ENCODE results near the gene CCDC90B.
"Not testable (repeated sequence)": the region's sequence is repeated elsewhere in the genome, so short reads cannot be mapped to it uniquely, and the experiment has no call there.

The CCDC90B gene

GRCh38 chr11:83310718-83311117 lies 24.6 kb upstream of the CCDC90B start:
- Histone ChIP-seq H3K4me1 (ENCODE audit: control insufficient read depth, insufficient read depth, low read length) (no peaks in the 10 kb centered on the region), H3K9ac (ENCODE audit: low read length) (no peak overlapping the region), H3K4me3 (ENCODE audit: low read length) (no peak overlapping the region), H3K27me3 (ENCODE audit: control insufficient read depth, insufficient read depth, low read length) (no peaks in the 10 kb centered on the region), H3K27ac (ENCODE audit: low read depth, low read length) (no peak overlapping the region), H3K36me3 (ENCODE audit: control insufficient read depth, insufficient read depth, low read length) (no peaks in the 10 kb centered on the region)

GRCh38 chr11:83308536-83308935 lies 22.4 kb upstream of the CCDC90B start:
- H3K27ac ChIP-seq (ENCODE audit: low read depth, low read length); H3K27me3 ChIP-seq (ENCODE audit: control insufficient read depth, insufficient read depth, low read length); H3K4me3 ChIP-seq (ENCODE audit: low read length); H3K9ac ChIP-seq (ENCODE audit: low read length); H3K36me3 ChIP-seq (ENCODE audit: control insufficient read depth, insufficient read depth, low read length); H3K4me1 ChIP-seq (ENCODE audit: control insufficient read depth, insufficient read depth, low read length): not testable (repeated sequence)

GRCh38 chr11:83306200-83307080 lies 20.3 kb upstream of the CCDC90B start:
- Histone ChIP-seq H3K4me1 (ENCODE audit: control insufficient read depth, insufficient read depth, low read length) (no peaks in the 10 kb centered on the region), H3K27me3 (ENCODE audit: control insufficient read depth, insufficient read depth, low read length) (no peaks in the 10 kb centered on the region), H3K4me3 (ENCODE audit: low read length) (no peak overlapping the region), H3K36me3 (ENCODE audit: control insufficient read depth, insufficient read depth, low read length) (no peaks in the 10 kb centered on the region), H3K9ac (ENCODE audit: low read length) (no peak overlapping the region), H3K27ac (ENCODE audit: low read depth, low read length) (no peak overlapping the region)

- no peak overlapping the region for H3K9ac ChIP-seq (ENCODE audit: low read length)
- H3K27ac ChIP-seq (ENCODE audit: low read depth, low read length): no peak overlapping the region
- H3K4me1 ChIP-seq (ENCODE audit: control insufficient read depth, insufficient read depth, low read length): no peaks in the 10 kb centered on the region
- H3K4me3 ChIP-seq (ENCODE audit: low read length): no peak overlapping the region
- H3K36me3 ChIP-seq (ENCODE audit: control insufficient read depth, insufficient read depth, low read length): no peaks in the 10 kb centered on the region
- H3K27me3 ChIP-seq (ENCODE audit: control insufficient read depth, insufficient read depth, low read length): no peaks in the 10 kb centered on the region
Measured at GRCh38 chr11:83303316-83303715, 17.1 kb upstream of the CCDC90B start.

GRCh38 chr11:83302151-83302550 lies 16.0 kb upstream of the CCDC90B start:
- Histone ChIP-seq H3K27ac (ENCODE audit: low read depth, low read length) (no peak overlapping the region), H3K4me3 (ENCODE audit: low read length) (no peak overlapping the region), H3K4me1 (ENCODE audit: control insufficient read depth, insufficient read depth, low read length) (no peaks in the 10 kb centered on the region), H3K36me3 (ENCODE audit: control insufficient read depth, insufficient read depth, low read length) (no peaks in the 10 kb centered on the region), H3K27me3 (ENCODE audit: control insufficient read depth, insufficient read depth, low read length) (no peaks in the 10 kb centered on the region), H3K9ac (ENCODE audit: low read length) (no peak overlapping the region)

- Histone ChIP-seq H3K27me3 (ENCODE audit: control insufficient read depth, insufficient read depth, low read length) (no peaks in the 10 kb centered on the region), H3K27ac (ENCODE audit: low read depth, low read length) (no peak overlapping the region), H3K4me3 (ENCODE audit: low read length) (no peak overlapping the region), H3K9ac (ENCODE audit: low read length) (no peak overlapping the region), H3K36me3 (ENCODE audit: control insufficient read depth, insufficient read depth, low read length) (no peaks in the 10 kb centered on the region), H3K4me1 (ENCODE audit: control insufficient read depth, insufficient read depth, low read length) (no peaks in the 10 kb centered on the region)
Measured at GRCh38 chr11:83299681-83300080, 13.5 kb upstream of the CCDC90B start.

- no peaks in the 10 kb centered on the region for H3K4me1 ChIP-seq (ENCODE audit: control insufficient read depth, insufficient read depth, low read length)
- no peak overlapping the region for H3K4me3 ChIP-seq (ENCODE audit: low read length)
- H3K27me3 ChIP-seq (ENCODE audit: control insufficient read depth, insufficient read depth, low read length): no peaks in the 10 kb centered on the region
- H3K27ac ChIP-seq (ENCODE audit: low read depth, low read length): no peak overlapping the region
- H3K9ac ChIP-seq (ENCODE audit: low read length): no peak overlapping the region
- no peaks in the 10 kb centered on the region for H3K36me3 ChIP-seq (ENCODE audit: control insufficient read depth, insufficient read depth, low read length)
Measured at GRCh38 chr11:83294208-83294607, 8.0 kb upstream of the CCDC90B start.

- no peaks in the 10 kb centered on the region for H3K27me3 ChIP-seq (ENCODE audit: control insufficient read depth, insufficient read depth, low read length)
- H3K36me3 ChIP-seq (ENCODE audit: control insufficient read depth, insufficient read depth, low read length): no peaks in the 10 kb centered on the region
- H3K4me1 ChIP-seq (ENCODE audit: control insufficient read depth, insufficient read depth, low read length): no peaks in the 10 kb centered on the region
- H3K4me3 ChIP-seq (ENCODE audit: low read length): no peak overlapping the region
- H3K9ac ChIP-seq (ENCODE audit: low read length): no peak overlapping the region
- no peak overlapping the region for H3K27ac ChIP-seq (ENCODE audit: low read depth, low read length)
Measured at GRCh38 chr11:83293457-83293774, 7.2 kb upstream of the CCDC90B start.

GRCh38 chr11:83292709-83293456 lies 6.7 kb upstream of the CCDC90B start:
- no peak overlapping the region for H3K27ac ChIP-seq (ENCODE audit: low read depth, low read length)
- H3K4me1 ChIP-seq (ENCODE audit: control insufficient read depth, insufficient read depth, low read length): no peaks in the 10 kb centered on the region
- no peaks in the 10 kb centered on the region for H3K27me3 ChIP-seq (ENCODE audit: control insufficient read depth, insufficient read depth, low read length)
- no peaks in the 10 kb centered on the region for H3K36me3 ChIP-seq (ENCODE audit: control insufficient read depth, insufficient read depth, low read length)
- peak overlapping the region; percentile 29 for H3K4me3 ChIP-seq (ENCODE audit: low read length)
- no peak overlapping the region for H3K9ac ChIP-seq (ENCODE audit: low read length)

- Histone ChIP-seq H3K27me3 (ENCODE audit: control insufficient read depth, insufficient read depth, low read length) (no peaks in the 10 kb centered on the region), H3K9ac (ENCODE audit: low read length) (no peak overlapping the region), H3K27ac (ENCODE audit: low read depth, low read length) (no peak overlapping the region), H3K4me3 (ENCODE audit: low read length) (no peak overlapping the region), H3K36me3 (ENCODE audit: control insufficient read depth, insufficient read depth, low read length) (no peaks in the 10 kb centered on the region), H3K4me1 (ENCODE audit: control insufficient read depth, insufficient read depth, low read length) (peaks cover 14% of the 10 kb centered on the region)
Measured at GRCh38 chr11:83287631-83288030, 1.5 kb upstream of the CCDC90B start.

- Histone ChIP-seq H3K27me3 (ENCODE audit: control insufficient read depth, insufficient read depth, low read length) (no peaks in the 10 kb centered on the region), H3K4me3 (ENCODE audit: low read length) (peak overlapping the region; percentile 97), H3K27ac (ENCODE audit: low read depth, low read length) (peak overlapping the region; percentile 99), H3K9ac (ENCODE audit: low read length) (peak overlapping the region; percentile 89), H3K4me1 (ENCODE audit: control insufficient read depth, insufficient read depth, low read length) (peaks cover 18% of the 10 kb centered on the region), H3K36me3 (ENCODE audit: control insufficient read depth, insufficient read depth, low read length) (no peaks in the 10 kb centered on the region)
Measured at GRCh38 chr11:83285151-83285770, 906 bp downstream of the CCDC90B start.

GRCh38 chr11:83284501-83285150 lies 1.5 kb downstream of the CCDC90B start:
- Histone ChIP-seq H3K9ac (ENCODE audit: low read length) (no peak overlapping the region), H3K36me3 (ENCODE audit: control insufficient read depth, insufficient read depth, low read length) (no peaks in the 10 kb centered on the region), H3K4me1 (ENCODE audit: control insufficient read depth, insufficient read depth, low read length) (peaks cover 18% of the 10 kb centered on the region), H3K27me3 (ENCODE audit: control insufficient read depth, insufficient read depth, low read length) (no peaks in the 10 kb centered on the region), H3K4me3 (ENCODE audit: low read length) (peak overlapping the region; percentile 97), H3K27ac (ENCODE audit: low read depth, low read length) (no peak overlapping the region)

Data from rectal smooth muscle tissue (tissue), 1 donor.